ENCODE results near the gene KAT8. TPM values are rescaled to one million over a fixed set of nuclear protein-coding genes. Genes with fewer than 3 reads are reported as not detected.

Gene KAT8
- total and polyA plus RNA-seq, 2 of the 13 experiments (the other 11 are each of a cell fraction or from before 2014, with no cell fraction given) = 79.0 to 84.2 TPM

DNA sequence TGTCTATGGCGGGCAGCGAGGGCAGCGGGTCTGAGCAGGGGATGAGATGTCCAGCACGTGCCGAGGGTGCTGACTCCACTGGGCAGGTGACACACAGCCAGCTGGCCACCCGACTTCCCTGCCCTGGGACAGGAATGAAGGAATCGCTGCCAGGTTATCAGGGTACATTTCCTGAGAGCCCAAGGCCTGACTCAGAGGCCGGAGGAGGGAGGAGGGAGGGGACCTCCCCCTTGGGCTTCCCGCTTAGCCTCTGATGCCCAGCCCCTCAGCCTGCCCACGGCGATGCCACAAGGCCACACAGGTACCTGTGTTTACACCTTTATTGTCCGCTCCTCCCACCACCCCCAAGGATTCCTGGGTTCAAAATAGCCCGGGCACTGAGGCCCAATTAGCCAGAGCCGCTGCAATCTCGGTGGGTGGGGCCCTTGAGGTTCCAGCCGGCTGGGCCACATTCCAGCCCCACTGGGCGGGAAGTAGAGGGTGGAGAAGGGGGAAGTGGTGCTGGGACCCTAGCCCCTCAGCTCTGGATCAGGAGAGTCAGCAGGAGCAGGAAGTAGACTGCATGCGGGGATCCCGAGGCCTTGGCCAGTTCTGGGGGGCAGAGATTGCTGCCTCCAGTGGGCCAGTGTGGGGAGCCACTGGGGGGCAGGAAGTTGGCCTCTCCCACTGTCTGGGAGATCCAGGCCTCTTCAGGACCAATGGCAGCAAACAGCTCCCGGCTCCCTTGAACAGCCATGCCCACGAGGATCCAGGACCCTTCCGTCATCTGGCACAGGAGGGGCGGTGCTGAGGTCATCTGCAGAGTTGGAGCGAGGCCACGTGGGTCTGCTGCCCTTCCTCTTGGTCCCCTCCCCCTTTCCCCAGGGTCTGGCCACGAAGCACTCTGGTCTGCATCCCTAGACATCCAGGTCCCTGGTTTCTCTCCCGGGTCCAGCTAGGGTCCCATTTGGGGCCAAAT is 21.4 kb downstream of the KAT8 start (continued):
- TF ChIP-seq SIN3A (IDR thresholded peaks at IDR 0.05; ENCODE audit: borderline replicate concordance, low read depth, low read length) (peak; percentile 57; the same call in 1 of the 2 replicates), RBM39 (IDR thresholded peaks at IDR 0.05; ENCODE audit: low read depth, low read length, poor library complexity, severe bottlenecking) (peak; percentile 19), ZSCAN25 (CRISPR knock-in tag; IDR thresholded peaks at IDR 0.05) (0 out of 2 replicates have a peak, but pooled peaks have one; percentile 6), ZFAT (CRISPR knock-in tag; conservative IDR thresholded peaks at IDR 0.05) (no peak), HIVEP1 (CRISPR knock-in tag; IDR thresholded peaks at IDR 0.05) (peak; percentile 4; the same call in 1 of the 2 replicates), ZNF777 (CRISPR knock-in tag; IDR thresholded peaks at IDR 0.05) (peak; percentile 23; the same call in 1 of the 2 replicates), ZMYM3 (CRISPR knock-in tag; IDR thresholded peaks at IDR 0.05) (0 out of 2 replicates have a peak, but pooled peaks have one; percentile 30), GABPA (IDR thresholded peaks at IDR 0.05; ENCODE audit: low read depth, low read length) (peak; percentile 33; the same call in 1 of the 2 replicates), GABPA (CRISPR knock-in tag; IDR thresholded peaks at IDR 0.05; ENCODE audit: low read depth) (0 out of 2 replicates have a peak, but pooled peaks have one; percentile 11), DMAP1 (CRISPR knock-in tag; IDR thresholded peaks at IDR 0.05) (peak; percentile 43; the same call in 1 of the 2 replicates), ZNF317 (CRISPR knock-in tag; IDR thresholded peaks at IDR 0.05) (peak; percentile 66; the same call in 1 of the 2 replicates), ZNF263 (CRISPR knock-in tag; IDR thresholded peaks at IDR 0.05) (peak; percentile 65; the same call in 1 of the 2 replicates), ZNF839 (CRISPR knock-in tag; IDR thresholded peaks at IDR 0.05; ENCODE audit: borderline replicate concordance) (no peak), MXI1 (IDR thresholded peaks at IDR 0.05; ENCODE audit: borderline replicate concordance, low read depth, low read length) (peak; percentile 89; the same call in 1 of the 3 replicates), PITX1 (CRISPR knock-in tag; IDR thresholded peaks at IDR 0.05) (0 out of 2 replicates have a peak, but pooled peaks have one; percentile 43), RFX5 (IDR thresholded peaks at IDR 0.05; ENCODE audit: low read depth, low read length) (0 out of 2 replicates have a peak, but pooled peaks have one; percentile 12), SMAD9 (CRISPR knock-in tag; IDR thresholded peaks at IDR 0.05) (no peak)
- TF ChIP-seq, protein P1, sequence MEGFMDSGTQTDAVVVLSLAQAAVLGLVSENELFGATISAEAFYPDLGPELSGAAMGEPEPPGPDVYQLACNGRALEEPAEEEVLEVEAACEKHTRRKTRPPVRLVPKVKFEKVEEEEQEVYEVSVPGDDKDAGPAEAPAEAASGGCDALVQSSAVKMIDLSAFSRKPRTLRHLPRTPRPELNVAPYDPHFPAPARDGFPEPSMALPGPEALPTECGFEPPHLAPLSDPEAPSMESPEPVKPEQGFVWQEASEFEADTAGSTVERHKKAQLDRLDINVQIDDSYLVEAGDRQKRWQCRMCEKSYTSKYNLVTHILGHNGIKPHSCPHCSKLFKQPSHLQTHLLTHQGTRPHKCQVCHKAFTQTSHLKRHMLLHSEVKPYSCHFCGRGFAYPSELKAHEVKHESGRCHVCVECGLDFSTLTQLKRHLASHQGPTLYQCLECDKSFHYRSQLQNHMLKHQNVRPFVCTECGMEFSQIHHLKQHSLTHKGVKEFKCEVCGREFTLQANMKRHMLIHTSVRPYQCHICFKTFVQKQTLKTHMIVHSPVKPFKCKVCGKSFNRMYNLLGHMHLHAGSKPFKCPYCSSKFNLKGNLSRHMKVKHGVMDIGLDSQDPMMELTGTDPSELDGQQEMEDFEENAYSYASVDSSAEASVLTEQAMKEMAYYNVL (CRISPR knock-in tag; IDR thresholded peaks at IDR 0.05; ENCODE audit: borderline replicate concordance) = 0 out of 2 replicates have a peak, but pooled peaks have one; percentile 8
- TF ChIP-seq, protein P2, sequence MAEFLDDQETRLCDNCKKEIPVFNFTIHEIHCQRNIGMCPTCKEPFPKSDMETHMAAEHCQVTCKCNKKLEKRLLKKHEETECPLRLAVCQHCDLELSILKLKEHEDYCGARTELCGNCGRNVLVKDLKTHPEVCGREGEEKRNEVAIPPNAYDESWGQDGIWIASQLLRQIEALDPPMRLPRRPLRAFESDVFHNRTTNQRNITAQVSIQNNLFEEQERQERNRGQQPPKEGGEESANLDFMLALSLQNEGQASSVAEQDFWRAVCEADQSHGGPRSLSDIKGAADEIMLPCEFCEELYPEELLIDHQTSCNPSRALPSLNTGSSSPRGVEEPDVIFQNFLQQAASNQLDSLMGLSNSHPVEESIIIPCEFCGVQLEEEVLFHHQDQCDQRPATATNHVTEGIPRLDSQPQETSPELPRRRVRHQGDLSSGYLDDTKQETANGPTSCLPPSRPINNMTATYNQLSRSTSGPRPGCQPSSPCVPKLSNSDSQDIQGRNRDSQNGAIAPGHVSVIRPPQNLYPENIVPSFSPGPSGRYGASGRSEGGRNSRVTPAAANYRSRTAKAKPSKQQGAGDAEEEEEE (CRISPR knock-in tag; IDR thresholded peaks at IDR 0.05; ENCODE audit: borderline replicate concordance) = peak; percentile 78; the same call in 1 of the 2 replicates
- TF ChIP-seq, protein P3, sequence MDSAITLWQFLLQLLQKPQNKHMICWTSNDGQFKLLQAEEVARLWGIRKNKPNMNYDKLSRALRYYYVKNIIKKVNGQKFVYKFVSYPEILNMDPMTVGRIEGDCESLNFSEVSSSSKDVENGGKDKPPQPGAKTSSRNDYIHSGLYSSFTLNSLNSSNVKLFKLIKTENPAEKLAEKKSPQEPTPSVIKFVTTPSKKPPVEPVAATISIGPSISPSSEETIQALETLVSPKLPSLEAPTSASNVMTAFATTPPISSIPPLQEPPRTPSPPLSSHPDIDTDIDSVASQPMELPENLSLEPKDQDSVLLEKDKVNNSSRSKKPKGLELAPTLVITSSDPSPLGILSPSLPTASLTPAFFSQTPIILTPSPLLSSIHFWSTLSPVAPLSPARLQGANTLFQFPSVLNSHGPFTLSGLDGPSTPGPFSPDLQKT (CRISPR knock-in tag; IDR thresholded peaks at IDR 0.05; ENCODE audit: borderline replicate concordance) = no peak; the same call in 1 of the 2 replicates
- TF ChIP-seq, protein P4, sequence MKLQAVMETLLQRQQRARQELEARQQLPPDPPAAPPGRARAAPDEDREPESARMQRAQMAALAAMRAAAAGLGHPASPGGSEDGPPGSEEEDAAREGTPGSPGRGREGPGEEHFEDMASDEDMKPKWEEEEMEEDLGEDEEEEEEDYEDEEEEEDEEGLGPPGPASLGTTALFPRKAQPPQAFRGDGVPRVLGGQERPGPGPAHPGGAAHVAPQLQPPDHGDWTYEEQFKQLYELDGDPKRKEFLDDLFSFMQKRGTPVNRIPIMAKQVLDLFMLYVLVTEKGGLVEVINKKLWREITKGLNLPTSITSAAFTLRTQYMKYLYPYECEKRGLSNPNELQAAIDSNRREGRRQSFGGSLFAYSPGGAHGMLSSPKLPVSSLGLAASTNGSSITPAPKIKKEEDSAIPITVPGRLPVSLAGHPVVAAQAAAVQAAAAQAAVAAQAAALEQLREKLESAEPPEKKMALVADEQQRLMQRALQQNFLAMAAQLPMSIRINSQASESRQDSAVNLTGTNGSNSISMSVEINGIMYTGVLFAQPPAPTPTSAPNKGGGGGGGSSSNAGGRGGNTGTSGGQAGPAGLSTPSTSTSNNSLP (IDR thresholded peaks at IDR 0.05; ENCODE audit: low read depth, low read length) = no peak
- TF ChIP-seq, protein P5, sequence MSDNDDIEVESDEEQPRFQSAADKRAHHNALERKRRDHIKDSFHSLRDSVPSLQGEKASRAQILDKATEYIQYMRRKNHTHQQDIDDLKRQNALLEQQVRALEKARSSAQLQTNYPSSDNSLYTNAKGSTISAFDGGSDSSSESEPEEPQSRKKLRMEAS (IDR thresholded peaks at IDR 0.05) = peak; percentile 78

Measured in HepG2 (cell line).